Measurements from ENCODE around the gene ALG1.
"Not testable (repeated sequence)": the region's sequence is repeated elsewhere in the genome, so short reads cannot be mapped to it uniquely, and the experiment has no call there.

Gene ALG1

DNA sequence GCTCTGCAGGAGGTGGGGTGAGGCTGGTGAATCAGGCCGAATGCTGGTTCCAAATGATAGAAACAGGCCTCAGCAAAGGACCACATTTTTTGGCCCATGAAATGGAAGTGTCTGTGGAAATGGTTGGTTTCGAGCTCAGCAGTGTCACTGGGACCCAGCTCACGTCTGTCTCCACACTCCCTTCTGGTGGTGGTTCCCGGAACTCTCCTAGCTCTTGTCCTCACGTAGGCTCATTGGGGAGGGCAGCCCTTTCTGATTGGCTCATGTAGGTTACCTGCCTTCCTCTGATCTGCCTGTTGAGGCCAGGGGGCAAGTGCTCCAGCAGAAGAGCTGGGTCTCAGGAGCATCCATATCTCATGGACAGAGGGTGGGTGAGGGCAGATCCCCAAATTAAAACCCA, 4.0 kb downstream of the ALG1 start:
- DNase-seq: no peak

DNA sequence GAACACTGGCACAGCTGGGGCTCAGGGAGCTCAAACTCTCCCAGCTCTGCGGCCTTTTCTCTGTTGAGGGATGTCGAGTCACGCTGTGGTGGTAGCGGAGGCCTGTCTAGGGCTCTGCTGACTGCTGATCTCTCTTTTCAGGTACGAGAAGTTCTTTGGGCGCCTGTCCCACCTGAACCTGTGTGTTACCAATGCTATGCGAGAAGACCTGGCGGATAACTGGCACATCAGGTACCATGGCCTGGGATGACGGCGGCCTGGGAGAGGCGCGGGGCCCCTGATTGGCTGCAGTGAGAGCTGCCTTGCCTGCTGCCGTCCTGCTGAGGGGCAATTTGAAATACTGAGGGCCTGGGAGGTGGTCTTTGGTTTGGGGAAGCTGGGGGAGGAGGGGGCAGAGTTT, 5.7 kb downstream of the ALG1 start:
- no peak for DNase-seq

- DNase-seq: no peak
These were observed 7.0 kb downstream of the ALG1 start for GRCh38 chr16:5078626-5079025.

- not testable (repeated sequence) for DNase-seq
These were observed 8.8 kb downstream of the ALG1 start for GRCh38 chr16:5080461-5080860.

- DNase-seq: not testable (repeated sequence)
These were observed 9.4 kb downstream of the ALG1 start for GRCh38 chr16:5080996-5081395.

- DNase-seq: not testable (repeated sequence)
These were observed 12.0 kb downstream of the ALG1 start for GRCh38 chr16:5083646-5084045.

- not testable (repeated sequence) for DNase-seq
These were observed 12.6 kb downstream of the ALG1 start for GRCh38 chr16:5084099-5084731.

DNA sequence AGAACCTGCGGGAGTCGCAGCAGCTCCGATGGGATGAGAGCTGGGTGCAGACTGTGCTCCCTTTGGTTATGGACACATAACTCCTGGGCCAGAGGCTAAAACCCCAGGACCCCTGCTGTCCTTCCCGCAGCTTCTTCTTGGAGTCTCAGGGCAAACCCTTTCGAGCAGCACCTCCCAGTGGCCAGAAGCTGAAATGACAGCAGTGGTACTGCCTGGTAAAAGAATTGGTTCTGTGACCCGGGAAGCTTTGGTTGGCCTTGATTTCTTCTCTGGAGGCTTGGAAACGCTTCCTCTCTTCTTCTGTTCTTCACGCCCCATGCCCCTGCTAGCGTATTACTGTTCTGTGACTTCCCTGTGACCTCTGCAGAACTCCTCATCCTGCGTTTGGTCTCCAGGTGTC, 13.2 kb downstream of the ALG1 start:
- DNase-seq: peak; percentile 63

DNA sequence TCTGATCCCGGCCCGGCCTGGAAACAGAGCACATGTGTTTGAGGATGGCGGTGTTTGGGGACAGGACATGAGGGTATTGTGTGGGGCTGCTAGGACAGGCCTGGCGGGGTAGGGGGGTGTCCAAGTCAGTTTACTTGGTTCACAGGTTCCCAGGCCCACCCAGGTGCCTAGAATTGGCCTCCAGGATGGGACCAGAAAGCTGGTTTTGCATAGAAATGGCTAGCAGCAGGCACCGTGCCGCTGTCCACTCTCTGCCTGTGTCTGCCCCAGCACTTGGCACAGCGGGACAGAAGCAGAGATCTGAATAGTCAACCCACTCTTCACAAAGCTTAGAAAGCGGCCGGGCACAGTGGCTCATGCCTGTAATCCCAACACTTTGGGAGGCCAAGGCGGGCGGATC, 14.1 kb downstream of the ALG1 start:
- not testable (repeated sequence) for DNase-seq

- DNase-seq: not testable (repeated sequence)
These were observed 16.6 kb downstream of the ALG1 start for GRCh38 chr16:5088086-5088790.

DNA sequence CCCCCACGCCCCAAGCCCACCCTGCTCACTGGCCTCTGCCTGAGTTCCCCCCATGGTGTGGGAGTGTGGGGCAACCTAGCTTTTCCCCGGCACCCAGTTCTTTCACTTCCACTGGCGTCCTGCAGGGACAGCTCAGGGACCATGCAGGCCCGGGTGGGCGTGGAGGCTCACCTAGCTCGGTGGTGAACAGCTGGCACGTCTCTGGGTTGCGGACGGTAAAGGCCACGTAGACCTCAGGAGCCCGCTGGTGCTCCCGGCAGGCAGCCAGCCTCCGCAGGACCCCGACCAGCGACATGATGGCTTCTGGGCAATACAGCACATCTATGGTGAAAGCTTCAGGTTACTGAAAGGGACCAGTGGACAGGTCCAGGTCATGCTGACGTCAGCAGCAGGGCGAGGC, 17.3 kb downstream of the ALG1 start:
- DNase-seq: not testable (repeated sequence)

GRCh38 chr16:5089911-5090555, 18.4 kb downstream of the ALG1 start:
- DNase-seq: not testable (repeated sequence)

DNA sequence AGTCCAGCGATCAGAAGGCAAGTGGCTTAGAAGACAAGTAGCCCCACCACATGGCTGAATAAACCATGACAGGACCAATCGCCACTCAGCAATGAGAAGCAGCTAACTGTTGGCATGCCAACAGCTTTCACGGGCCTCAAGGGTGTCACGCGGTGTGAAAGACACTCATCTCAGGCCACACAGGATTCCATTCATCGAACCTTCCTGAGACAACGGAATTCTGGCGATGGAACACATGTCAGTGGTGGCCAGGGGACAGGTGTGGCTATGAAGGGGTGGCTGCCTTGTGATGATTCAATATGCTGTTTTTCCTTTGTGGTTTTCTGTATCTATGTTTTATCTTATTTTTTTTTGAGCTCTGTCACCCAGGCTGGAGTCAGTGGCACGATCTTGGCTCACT, 18.9 kb downstream of the ALG1 start:
- DNase-seq: not testable (repeated sequence)

DNA sequence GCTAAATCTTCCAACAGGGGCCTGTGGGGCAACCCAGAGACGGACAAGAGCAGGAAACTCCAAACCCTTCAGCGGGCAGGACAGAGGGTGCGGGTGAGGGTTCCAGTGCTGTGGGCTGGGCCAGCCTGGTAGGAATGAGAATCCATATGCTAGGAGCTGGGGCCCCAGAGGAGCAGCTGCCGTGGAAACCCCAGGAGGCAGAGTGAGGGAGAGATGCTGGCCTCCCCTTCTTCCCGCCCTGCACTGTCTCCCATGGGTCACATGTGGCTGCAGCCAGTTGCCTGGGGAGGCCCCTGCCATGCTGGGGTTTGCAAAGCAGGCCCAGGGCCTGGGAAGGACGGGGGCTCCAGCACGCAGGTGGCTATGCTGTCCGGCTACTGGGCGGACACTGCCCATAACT, 21.4 kb downstream of the ALG1 start:
- DNase-seq: not testable (repeated sequence)

GRCh38 chr16:5093746-5094145, 22.1 kb downstream of the ALG1 start:
- DNase-seq: not testable (repeated sequence)

GRCh38 chr16:5095145-5095830, 23.6 kb downstream of the ALG1 start:
- DNase-seq: not testable (repeated sequence)

GRCh38 chr16:5096437-5097060, 24.9 kb downstream of the ALG1 start:
- DNase-seq: not testable (repeated sequence)

DNA sequence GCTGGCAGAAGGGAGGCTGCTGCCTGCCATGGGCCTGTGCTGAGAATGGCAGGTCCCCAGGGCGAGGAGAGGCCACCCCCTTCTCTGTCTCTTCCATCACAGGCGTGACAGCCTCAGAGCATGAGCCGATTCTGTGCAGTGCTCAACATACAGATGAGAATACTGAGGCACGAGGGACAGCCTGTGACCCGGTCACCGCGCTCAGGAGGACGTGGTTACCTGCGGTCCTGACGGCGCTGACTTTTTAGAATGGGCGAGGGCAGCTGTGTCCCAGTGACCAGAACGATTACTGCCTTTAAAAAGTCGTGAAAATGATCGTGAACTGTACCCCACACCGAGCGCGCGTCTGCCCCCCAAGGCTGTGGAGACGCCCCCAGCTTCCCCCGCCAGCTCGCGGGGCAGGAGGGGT, 25.4 kb downstream of the ALG1 start:
- peak; percentile 60 for DNase-seq

- peak; percentile 100 for DNase-seq
These were observed 26.0 kb downstream of the ALG1 start, which contains the start of gene EEF2KMT for GRCh38 chr16:5097470-5098220. TSS of gene EEF2KMT (minus strand) at chr16:5097795. CDS start at chr16:5097739, 56 bp downstream.

DNA sequence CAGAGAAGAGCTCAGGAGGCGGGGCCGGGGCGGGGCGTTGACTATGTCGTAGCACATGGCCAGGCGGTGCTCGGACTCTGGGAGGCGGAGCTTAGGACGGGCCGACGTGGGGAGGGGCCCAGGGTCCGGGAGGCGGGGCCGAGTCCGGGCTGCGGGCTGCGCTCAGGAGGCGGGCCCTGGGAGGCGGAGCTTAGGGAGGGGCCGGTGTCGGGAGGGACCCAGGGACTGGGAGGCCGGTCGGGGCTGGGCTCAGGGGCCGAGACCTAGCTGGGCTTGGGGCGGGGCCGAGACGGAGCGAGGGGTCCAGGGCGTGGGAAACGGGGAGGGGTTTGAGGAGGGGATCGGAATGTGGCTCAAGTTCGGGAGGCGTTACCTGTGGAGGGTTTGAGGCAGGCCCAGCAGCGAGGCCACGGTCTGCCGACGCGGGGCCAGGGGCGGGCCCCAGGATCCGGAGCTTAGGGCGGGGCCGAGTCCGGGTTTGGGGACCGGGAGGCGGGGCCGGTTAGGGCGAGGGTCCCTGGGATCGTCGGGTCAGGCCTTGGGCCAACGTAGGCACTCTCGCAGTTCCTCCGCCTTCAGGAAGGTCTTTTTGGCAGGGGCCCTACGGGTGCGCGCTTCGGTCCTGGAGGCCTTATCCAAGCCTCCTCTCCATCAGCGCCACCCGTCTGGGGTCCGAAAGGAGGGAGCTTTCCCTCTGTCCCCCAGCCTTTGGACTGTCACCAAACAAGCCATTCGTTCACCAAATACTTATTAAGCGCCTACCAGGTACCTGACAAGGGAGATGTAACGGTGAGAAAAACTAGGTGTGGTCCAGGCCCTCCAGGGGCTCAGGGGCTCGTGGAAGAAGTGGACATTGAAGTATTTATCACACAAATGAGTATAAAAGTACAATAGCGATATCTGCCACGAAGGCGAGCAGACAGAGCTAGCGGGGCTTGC, 26.8 kb downstream of the ALG1 start:
- peak; percentile 62 for DNase-seq

DNA sequence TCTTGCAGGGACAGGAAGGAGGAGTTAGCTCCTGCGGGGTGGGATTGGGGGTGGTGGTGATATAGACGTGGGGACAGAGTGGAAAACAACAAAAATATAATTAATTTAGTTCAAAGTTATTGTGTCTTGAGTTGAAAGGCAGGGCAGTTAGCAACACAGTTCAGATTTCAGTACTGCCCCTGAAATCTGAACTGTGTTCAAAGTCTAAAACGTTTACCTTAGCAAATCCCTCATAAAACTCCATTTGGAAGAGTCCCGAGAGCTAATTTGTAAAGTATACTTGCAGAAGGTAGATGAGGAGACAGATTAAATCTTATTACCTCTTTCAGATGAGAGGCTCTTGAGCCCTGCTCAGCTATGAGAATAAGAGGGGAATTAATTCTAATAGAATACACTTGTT, 27.5 kb downstream of the ALG1 start:
- not testable (repeated sequence) for DNase-seq

Measured in hematopoietic multipotent progenitor cell treated with erythropoietin and hydrocortisone succinate and interleukin-3 and kit ligand, for 6 days (in vitro differentiated cells).